HUDEP-2 (cell line): ENCODE data around the gene DUSP12.
A peak's percentile ranks its signal among the peaks of the same experiment; 100 is the strongest.
"Not testable (repeated sequence)": the region's sequence is repeated elsewhere in the genome, so short reads cannot be mapped to it uniquely, and the experiment has no call there.

Source experiments
- DNase-seq, 76 experiments: peaks; one replicate each; lab custom pipeline; 2025; ENCODE audit not compliant: unreplicated experiment in 76 of 76; lab: John Stamatoyannopoulos, UW

The DUSP12 gene

GRCh38 chr1:161768461-161768860 lies 18.9 kb downstream of the DUSP12 start:
- DNase-seq: no peak

GRCh38 chr1:161768986-161769672 lies 19.5 kb downstream of the DUSP12 start:
- no peak for DNase-seq

DNA sequence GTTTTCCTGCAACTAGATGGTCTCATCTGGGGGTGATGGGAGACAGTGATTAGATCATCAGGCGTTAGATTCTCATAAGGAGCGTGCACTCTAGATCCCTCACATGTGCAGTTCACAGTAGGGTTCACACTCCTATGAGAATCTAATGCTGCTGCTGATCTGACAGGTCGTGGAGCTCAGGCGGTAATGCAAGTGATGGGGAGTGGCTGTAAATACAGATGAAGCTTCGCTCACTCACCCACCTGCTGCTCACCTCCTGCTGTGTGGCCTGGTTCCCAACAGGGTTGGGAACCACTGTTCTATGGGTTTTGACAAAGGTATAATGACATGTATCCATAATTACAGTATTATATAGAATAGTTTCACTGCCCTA lies 20.1 kb downstream of the DUSP12 start:
- not testable (repeated sequence) for DNase-seq

DNA sequence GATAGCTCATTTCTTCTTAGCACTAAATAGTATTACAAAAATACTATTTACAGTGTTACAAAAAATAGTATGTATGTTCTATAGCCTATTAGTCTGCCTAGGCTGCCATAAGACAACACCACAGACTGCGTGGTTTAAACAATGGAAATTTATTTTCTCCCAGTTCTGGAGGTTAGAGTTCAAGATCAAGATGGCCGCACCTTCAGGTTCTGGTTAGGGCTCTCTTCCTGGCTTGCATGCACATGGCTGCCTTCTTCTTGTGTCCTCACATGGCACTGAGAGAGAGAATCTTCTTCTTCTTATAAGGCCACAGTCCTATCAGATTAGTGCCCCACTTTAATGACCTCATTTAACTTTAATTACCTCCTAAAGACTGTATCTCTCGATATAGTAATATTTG lies 20.7 kb downstream of the DUSP12 start:
- DNase-seq: no peak

- no peak for DNase-seq
Measured at GRCh38 chr1:161771161-161771560, 21.6 kb downstream of the DUSP12 start.

DNA sequence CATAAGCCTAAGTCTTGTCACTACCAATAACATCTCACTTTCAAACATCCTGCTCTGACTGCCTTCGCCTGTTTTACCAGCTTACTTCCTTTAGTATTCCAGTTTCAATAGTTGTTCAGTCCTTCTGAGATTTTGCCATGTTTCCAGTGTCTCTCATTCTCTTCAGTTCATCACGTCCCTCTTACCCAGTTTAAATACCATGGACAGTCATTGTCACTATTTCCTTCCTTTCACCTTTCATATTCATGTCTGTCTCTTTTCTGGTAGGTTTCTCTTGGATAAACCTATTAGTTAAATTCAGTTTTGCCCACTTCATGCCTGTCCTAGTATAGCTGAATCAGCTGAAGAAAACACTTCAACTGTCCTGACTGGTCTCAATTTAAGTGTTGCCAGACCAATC lies 22.4 kb downstream of the DUSP12 start:
- DNase-seq: no peak

DNA sequence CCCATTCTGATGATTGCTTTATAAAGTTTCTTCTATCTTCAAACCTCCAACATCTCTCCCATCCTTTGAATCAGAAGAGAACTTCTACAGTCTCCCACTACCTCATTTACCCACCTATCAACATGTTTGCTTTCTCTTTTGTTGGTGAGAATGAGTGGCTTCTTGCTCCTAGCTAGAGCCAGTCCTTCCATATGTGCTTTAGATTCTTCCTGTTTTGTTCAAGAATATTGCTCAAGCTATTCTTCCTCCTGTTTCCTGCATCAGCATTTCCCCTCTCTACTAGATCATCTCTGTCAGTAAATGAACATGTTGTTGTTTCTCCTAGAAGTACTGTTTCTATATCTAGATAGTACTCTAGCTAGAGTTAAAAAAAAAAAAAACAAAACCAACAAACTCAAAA lies 22.8 kb downstream of the DUSP12 start:
- DNase-seq: no peak

DNA sequence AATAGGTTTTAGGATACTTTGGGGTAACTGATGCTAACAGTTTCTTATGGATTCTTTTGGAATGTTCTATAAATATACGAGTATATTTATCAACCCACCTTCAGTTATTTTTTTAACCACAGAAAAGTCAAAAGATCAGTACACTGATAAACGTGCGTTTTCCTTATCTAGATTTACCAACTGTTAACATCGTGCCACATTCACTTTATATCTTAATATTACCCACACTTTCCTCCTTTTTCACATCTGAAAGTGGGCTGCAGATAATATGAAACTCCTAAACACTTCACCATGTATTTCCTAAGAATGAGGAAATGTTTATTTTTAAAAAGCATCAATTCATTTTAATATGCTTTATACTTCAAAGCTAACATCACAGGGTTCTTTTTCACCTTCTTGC lies 24.2 kb downstream of the DUSP12 start:
- no peak for DNase-seq

DNA sequence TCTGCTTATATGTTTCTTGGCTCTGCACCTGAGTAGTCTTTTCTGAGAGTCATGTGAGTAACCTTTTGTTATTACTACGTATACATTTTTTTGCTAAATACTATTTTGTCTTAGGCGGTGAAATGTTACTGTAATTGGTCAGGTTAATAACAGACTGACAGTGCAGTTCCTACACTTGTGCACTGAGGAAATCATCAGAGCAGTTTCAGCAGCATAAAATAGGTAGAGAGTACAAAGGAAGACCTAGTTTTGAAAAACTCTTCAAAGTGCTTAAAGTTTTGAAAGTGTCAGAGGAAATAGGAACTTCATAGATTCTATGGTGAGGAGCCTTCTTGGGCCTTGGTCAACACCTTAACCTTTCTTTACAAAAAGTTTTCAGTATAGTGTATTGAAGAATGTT lies 27.7 kb downstream of the DUSP12 start:
- no peak for DNase-seq

DNA sequence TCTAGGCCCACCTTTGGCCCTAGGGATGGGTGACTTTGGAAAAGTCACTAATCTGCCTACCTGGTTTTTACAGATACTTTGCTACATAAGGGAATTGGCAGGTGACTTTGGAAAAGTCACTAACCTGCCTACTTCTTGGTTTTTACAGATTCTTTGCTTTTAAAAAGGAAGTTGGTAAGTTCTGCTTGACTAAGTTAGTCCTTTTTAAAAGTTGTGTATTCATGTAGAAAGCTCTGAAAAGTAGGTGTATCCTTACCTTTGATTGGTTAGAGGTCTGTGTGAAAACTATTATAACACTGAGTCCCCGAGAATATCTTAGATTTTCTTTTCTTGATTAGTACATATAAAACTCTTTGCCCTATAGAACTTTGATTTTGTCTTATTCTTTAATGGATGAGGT lies 28.9 kb downstream of the DUSP12 start:
- DNase-seq: no peak

DNA sequence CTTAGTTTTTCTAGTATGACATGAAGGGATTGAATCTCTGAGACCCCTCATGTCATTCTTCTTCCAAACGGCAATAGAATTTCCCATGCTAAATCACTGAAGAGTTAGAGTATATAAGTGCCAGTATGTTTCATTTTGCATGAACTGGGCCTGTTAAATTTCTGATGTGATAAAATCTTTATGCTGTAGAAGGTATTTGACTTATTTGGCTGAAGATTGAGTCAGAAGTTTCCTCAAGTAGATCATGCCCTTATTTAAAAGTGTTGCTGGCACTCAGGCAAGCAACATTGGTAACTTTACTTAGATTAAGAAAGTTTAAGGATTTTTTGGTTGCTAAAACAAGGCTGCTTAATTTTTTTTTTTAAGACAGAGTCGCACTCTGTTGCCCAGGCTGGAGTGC lies 29.8 kb downstream of the DUSP12 start:
- DNase-seq: no peak

DNA sequence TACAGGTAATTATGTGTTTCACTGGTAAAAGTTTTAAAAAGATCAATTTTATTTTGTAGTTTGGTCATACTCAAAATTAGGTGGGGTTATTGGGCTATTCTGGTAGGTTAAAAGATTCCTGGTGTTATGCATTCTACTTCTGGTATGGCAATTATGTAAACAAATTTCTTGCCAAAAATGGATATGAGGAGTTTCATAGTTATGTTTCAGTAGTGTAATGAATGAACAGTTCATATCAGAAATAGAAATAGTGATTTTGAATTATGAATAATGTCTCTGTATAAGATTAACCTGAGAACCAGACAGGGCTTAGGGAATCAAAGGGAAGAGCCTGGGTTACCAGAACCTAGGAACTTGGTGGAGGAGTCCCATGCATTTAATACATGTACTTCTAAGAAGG lies 32.4 kb downstream of the DUSP12 start:
- DNase-seq: no peak

DNA sequence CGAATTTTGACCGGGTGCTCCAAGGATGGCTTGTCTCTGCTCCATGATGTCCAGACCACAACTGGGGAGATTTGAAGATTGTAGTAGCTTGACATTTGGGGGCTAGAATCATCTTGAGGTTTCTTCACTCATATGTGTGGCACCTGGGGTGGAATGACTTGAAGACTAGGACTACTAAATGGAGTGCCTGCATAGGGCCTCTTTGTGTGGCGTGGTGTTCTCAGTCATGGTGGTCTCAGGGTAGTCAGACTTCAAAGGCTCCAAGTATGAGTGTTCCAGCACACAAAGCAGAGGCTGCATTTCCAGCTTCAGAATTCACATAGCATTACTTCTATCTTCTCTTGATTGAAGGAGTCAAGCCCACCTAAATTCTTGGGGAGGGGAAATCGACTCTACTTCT lies 33.3 kb downstream of the DUSP12 start:
- DNase-seq: no peak

- no peak for DNase-seq
Measured at GRCh38 chr1:161784968-161785367, 35.4 kb downstream of the DUSP12 start.

- no peak for DNase-seq
Measured at GRCh38 chr1:161787355-161787754, 37.8 kb downstream of the DUSP12 start.

GRCh38 chr1:161790587-161791317 lies 41.2 kb downstream of the DUSP12 start:
- DNase-seq: no peak

DNA sequence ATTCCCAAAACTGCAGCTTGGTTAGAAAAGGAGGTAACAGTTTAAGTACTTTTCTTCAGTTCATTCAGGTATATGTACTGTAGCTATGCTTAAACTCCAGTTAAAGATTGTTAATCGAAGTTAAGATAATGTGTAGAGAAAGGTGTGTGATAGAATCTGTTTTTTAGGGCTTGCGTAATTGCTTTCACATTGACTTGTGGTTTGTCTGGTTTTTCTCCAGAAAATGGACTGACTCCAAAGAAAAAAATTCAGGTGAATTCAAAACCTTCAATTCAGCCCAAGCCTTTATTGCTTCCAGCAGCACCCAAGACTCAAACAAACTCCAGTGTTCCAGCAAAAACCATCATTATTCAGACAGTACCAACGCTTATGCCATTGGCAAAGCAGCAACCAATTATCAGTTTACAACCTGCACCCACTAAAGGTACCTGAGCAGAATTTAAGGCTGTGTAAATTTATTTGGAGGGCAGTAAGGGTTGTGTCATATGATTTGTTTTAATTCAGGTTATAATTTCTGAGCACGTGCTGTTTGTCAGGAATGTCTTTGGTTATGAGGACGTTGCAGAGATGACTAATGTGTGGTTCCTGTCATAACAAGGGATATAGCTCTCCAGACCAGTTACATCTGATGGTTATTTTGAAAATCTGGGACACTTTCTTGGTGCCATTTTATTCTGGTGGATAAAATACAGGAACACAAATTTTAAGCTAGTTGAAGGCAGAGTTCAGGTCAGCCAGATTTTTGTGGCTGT lies 42.5 kb downstream of the DUSP12 start:
- no peak for DNase-seq

DNA sequence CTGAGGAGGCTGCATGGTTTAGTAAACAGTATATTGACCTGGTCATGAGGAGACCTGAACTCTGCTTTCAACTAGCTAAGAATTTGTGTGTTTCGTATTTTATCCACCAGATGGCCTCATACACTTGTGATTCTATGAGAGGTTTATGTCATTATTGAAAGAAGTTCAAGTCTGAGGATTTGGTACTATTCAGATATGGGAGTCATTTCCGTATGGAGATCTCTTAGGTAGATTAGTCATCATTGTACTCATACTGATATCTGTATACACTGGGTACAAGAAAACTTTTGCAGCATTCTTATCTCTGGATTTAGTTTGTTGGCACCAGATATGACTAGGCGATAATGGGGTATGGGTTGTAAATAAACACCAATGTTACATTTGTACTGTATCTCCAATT lies 43.2 kb downstream of the DUSP12 start:
- peak in 28 of 76 experiments; percentile 11 to 66 (median 41) for DNase-seq

GRCh38 chr1:161799792-161800191 lies 50.2 kb downstream of the DUSP12 start:
- no peak for DNase-seq

- no peak for DNase-seq
Measured at GRCh38 chr1:161801955-161802354, 52.4 kb downstream of the DUSP12 start.

- no peak for DNase-seq
Measured at GRCh38 chr1:161803181-161803580, 53.6 kb downstream of the DUSP12 start.
